Neural progenitor cell (in vitro differentiated cells): ENCODE measurements around the gene CACNA1D. TPM values are rescaled to one million over a fixed set of nuclear protein-coding genes. Genes with fewer than 3 reads are reported as not detected.
A peak's percentile ranks its signal among the peaks of the same experiment; 100 is the strongest.

Source experiments
- DNase-seq: peaks from one replicate; pipeline ENCODE4 v3.0.0-alpha.2; 2016; ENCODE audit warnings: low spot score
- H2AFZ ChIP-seq: fragments of 200-600 bp; sonication (generic); replicated peaks from 2 replicates; pipeline ENCODE4 v1.6.1; 2016; ENCODE audit warnings: antibody characterized with exemption
- H3F3A ChIP-seq: fragments of 200-600 bp; sonication (generic); 2 replicates; pipeline ENCODE4 v1.6.1; 2016; ENCODE audit warnings: antibody characterized with exemption, low read depth
- H3K27ac ChIP-seq: fragments of 200-600 bp; sonication (generic); 2 replicates; pipeline ENCODE4 v1.5.1; 2016; ENCODE audit warnings: mild to moderate bottlenecking
- H3K27me3 ChIP-seq: fragments of 200-600 bp; sonication (generic); 2 replicates; pipeline ENCODE4 v1.6.1; 2016; ENCODE audit warnings: mild to moderate bottlenecking, moderate library complexity
- H3K36me3 ChIP-seq: fragments of 200-600 bp; sonication (generic); 2 replicates; pipeline ENCODE4 v1.5.1; 2016
- H3K4me1 ChIP-seq: fragments of 200-600 bp; sonication (generic); 2 replicates; pipeline ENCODE4 v1.6.1; 2016; ENCODE audit warnings: mixed run types
- H3K4me2 ChIP-seq: fragments of 200-600 bp; sonication (generic); 2 replicates; pipeline ENCODE4 v1.6.1; 2016
- H3K4me3 ChIP-seq: fragments of 200-600 bp; sonication (generic); 2 replicates; pipeline ENCODE4 v1.5.1; 2016
- H3K79me2 ChIP-seq: fragments of 200-600 bp; sonication (generic); 2 replicates; pipeline ENCODE4 v1.6.1; 2016; ENCODE audit warnings: low read depth
- H3K9ac ChIP-seq: fragments of 200-600 bp; sonication (generic); 2 replicates; pipeline ENCODE4 v1.6.1; 2016
- H3K9me3 ChIP-seq: fragments of 200-600 bp; sonication (generic); 2 replicates; pipeline ENCODE4 v1.5.1; 2016; ENCODE audit warnings: low read depth
- H4K20me1 ChIP-seq: fragments of 200-600 bp; sonication (generic); 2 replicates; pipeline ENCODE4 v1.6.1; 2016; ENCODE audit warnings: low read depth
- H3K27ac Mint-ChIP-seq: 3 replicates; pipeline ENCODE4 v1.8.0; 2021; ENCODE audit warnings: mixed read lengths
- H3K27me3 Mint-ChIP-seq: 2 replicates; pipeline ENCODE4 v1.8.0; 2022; ENCODE audit warnings: low read depth, mild to moderate bottlenecking, inconsistent platforms, moderate library complexity, mixed read lengths; ENCODE audit not compliant: insufficient read depth
- H3K36me3 Mint-ChIP-seq: 3 replicates; pipeline ENCODE4 v1.8.0; 2021; ENCODE audit warnings: mixed read lengths
- H3K4me1 Mint-ChIP-seq: 3 replicates; pipeline ENCODE4 v1.8.0; 2021; ENCODE audit warnings: mixed read lengths
- H3K4me3 Mint-ChIP-seq: 3 replicates; pipeline ENCODE4 v1.8.0; 2021; ENCODE audit warnings: mild to moderate bottlenecking, moderate library complexity, mixed read lengths
- H3K9me3 Mint-ChIP-seq: 3 replicates; pipeline ENCODE4 v1.8.0; 2020; ENCODE audit warnings: mixed read lengths
- CTCF ChIP-seq: fragments of 200-600 bp; sonication (generic); IDR thresholded peaks from 2 replicates; pipeline ENCODE4 v1.5.1; 2017; ENCODE audit warnings: antibody characterized with exemption, mild to moderate bottlenecking
- EZH2 ChIP-seq: fragments of 200-600 bp; sonication (generic); IDR thresholded peaks from 2 replicates; pipeline ENCODE4 v1.6.1; 2017; ENCODE audit warnings: antibody characterized with exemption, mild to moderate bottlenecking, moderate library complexity
- EZH2phosphoT487 ChIP-seq: fragments of 200-600 bp; sonication (generic); IDR thresholded peaks from 2 replicates; pipeline ENCODE4 v1.6.1; 2017; ENCODE audit warnings: antibody characterized with exemption
- total RNA-seq: library from RNA; depleted of rRNA; stranded (reverse); fragments of >200 nt; gene quantifications from 2 replicates; pipeline ENCODE4 v1.2.3, GENCODE V29; 2015; ENCODE audit warnings: low replicate concordance

Gene CACNA1D
- total RNA-seq, 1 donor from 2014 or later, result 4.7 TPM

GRCh38 chr3:53511246-53511645, 16.8 kb downstream of the CACNA1D start:
- no peak overlapping the region for H3K27ac ChIP-seq
- no peaks in the 10 kb centered on the region for H3F3A ChIP-seq
- Mint-ChIP-seq H3K36me3 (no peaks in the 10 kb centered on the region), H3K27me3 (peaks cover 2% of the 10 kb centered on the region), H3K27ac (no peak overlapping the region), H3K4me1 (peaks cover 9% of the 10 kb centered on the region), H3K9me3 (no peaks in the 10 kb centered on the region), H3K4me3 (no peak overlapping the region)
- DNase-seq, result peak; percentile 69
- H3K4me1 ChIP-seq, result peaks cover 19% of the 10 kb centered on the region
- no peaks in the 10 kb centered on the region for H3K79me2 ChIP-seq
- peak overlapping the region; percentile 17 for H3K4me2 ChIP-seq
- no peak overlapping the region for H3K4me3 ChIP-seq
- no peak overlapping the region for H3K9ac ChIP-seq
- no peaks in the 10 kb centered on the region for H3K27me3 ChIP-seq
- no peaks in the 10 kb centered on the region for H3K9me3 ChIP-seq
- TF ChIP-seq CTCF, result no peak
- TF ChIP-seq EZH2, result no peak
- no peak for TF ChIP-seq EZH2phosphoT487
- H2AFZ ChIP-seq, result no peak overlapping the region
- no peaks in the 10 kb centered on the region for H3K36me3 ChIP-seq
- H4K20me1 ChIP-seq, result no peaks in the 10 kb centered on the region

DNA sequence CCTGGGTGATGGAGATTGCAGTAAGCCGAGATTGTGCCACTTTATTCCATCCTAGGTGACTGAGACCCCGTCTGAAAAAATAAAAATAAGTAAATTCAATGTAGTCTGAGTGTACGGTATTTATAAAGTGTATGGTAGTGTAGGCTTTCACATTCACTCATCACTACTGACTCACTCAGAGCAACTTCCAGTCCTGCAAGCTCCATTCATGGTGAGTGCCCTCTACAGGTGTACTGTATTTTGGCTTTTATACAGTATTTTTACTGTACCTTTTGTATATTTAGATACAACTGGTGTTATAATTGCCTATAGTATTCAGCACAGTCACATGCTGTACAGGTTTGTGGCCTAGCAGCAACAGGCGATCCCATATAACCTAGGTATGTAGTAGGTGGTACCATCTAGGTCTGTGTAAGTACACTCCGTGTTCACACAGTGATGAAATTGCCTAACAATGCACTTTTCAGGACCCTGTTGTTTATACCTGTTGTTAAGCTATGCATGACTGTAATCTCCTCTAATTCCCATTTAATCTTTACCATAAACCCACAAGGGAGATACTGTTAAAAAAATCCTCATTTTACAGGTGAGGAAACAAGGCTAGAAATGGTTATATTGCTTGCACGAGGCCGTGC, 19.3 kb downstream of the CACNA1D start:
- Histone ChIP-seq H3K4me1 (peaks cover 19% of the 10 kb centered on the region), H3K27me3 (no peaks in the 10 kb centered on the region), H4K20me1 (no peaks in the 10 kb centered on the region), H3K9me3 (no peaks in the 10 kb centered on the region), H3K4me3 (no peak overlapping the region), H3K36me3 (no peaks in the 10 kb centered on the region), H2AFZ (no peak overlapping the region), H3F3A (no peaks in the 10 kb centered on the region), H3K79me2 (no peaks in the 10 kb centered on the region), H3K27ac (no peak overlapping the region), H3K4me2 (no peak overlapping the region), H3K9ac (no peak overlapping the region)
- TF ChIP-seq CTCF (peak; percentile 7), EZH2 (no peak)
- no peak overlapping the region for H3K27ac Mint-ChIP-seq
- peaks cover 9% of the 10 kb centered on the region for H3K4me1 Mint-ChIP-seq
- no peaks in the 10 kb centered on the region for H3K9me3 Mint-ChIP-seq
- H3K36me3 Mint-ChIP-seq, result no peaks in the 10 kb centered on the region
- H3K4me3 Mint-ChIP-seq, result no peak overlapping the region
- no peak for DNase-seq
- peaks cover 2% of the 10 kb centered on the region for H3K27me3 Mint-ChIP-seq

GRCh38 chr3:53516339-53516738, 21.9 kb downstream of the CACNA1D start:
- TF ChIP-seq EZH2 (no peak), EZH2phosphoT487 (no peak)
- DNase-seq, result no peak
- no peak overlapping the region for H3K4me3 Mint-ChIP-seq

DNA sequence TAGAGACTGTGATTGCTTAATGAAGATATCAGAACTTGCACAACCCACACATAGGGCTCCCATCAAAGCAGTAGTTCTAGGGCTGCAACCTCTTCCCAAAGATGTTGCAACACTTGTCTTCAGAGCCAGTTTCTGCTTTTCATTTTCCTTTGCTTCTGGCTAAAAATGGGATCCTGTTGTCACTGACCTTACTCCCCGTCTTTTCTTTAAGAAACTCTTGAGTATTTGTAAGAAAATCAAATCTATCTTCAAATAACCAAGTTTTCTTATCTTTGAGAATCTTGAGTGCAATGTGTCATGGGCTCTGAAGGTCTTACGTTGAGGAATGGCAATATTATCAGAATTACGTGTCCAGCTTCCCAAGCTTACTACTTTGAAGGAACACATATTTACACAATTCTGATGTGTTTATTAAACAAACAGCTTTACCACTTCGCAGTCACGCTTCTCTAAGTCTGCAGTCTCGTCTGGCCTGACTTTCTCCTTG, 24.1 kb downstream of the CACNA1D start:
- H3K4me3 ChIP-seq, result no peak overlapping the region
- Mint-ChIP-seq H3K9me3 (no peaks in the 10 kb centered on the region), H3K36me3 (no peaks in the 10 kb centered on the region), H3K4me1 (no peaks in the 10 kb centered on the region), H3K27me3 (peaks cover 6% of the 10 kb centered on the region), H3K27ac (no peak overlapping the region), H3K4me3 (no peak overlapping the region)
- no peaks in the 10 kb centered on the region for H3K36me3 ChIP-seq
- H3K27me3 ChIP-seq, result no peaks in the 10 kb centered on the region
- H3K4me2 ChIP-seq, result no peak overlapping the region
- H3K9me3 ChIP-seq, result no peaks in the 10 kb centered on the region
- H3K4me1 ChIP-seq, result no peaks in the 10 kb centered on the region
- TF ChIP-seq EZH2phosphoT487 (no peak), CTCF (no peak)
- H3K79me2 ChIP-seq, result no peaks in the 10 kb centered on the region
- H4K20me1 ChIP-seq, result no peaks in the 10 kb centered on the region
- no peak for DNase-seq
- H3F3A ChIP-seq, result no peaks in the 10 kb centered on the region
- H2AFZ ChIP-seq, result no peak overlapping the region
- no peak overlapping the region for H3K9ac ChIP-seq
- no peak overlapping the region for H3K27ac ChIP-seq

More at GRCh38 chr3:53516339-53516738, 21.9 kb downstream of the CACNA1D start:
- Histone ChIP-seq H3F3A (no peaks in the 10 kb centered on the region), H3K27me3 (no peaks in the 10 kb centered on the region), H4K20me1 (no peaks in the 10 kb centered on the region), H3K79me2 (no peaks in the 10 kb centered on the region), H3K4me3 (no peak overlapping the region), H3K36me3 (no peaks in the 10 kb centered on the region), H2AFZ (no peak overlapping the region), H3K4me2 (no peak overlapping the region), H3K4me1 (peaks cover 8% of the 10 kb centered on the region), H3K9ac (no peak overlapping the region), H3K9me3 (no peaks in the 10 kb centered on the region), H3K27ac (no peak overlapping the region)
- Mint-ChIP-seq H3K36me3 (no peaks in the 10 kb centered on the region), H3K9me3 (no peaks in the 10 kb centered on the region), H3K4me1 (peaks cover 2% of the 10 kb centered on the region), H3K27ac (no peak overlapping the region), H3K27me3 (peaks cover 3% of the 10 kb centered on the region)
